ENCODE results near the gene ZNF764.

DNA sequence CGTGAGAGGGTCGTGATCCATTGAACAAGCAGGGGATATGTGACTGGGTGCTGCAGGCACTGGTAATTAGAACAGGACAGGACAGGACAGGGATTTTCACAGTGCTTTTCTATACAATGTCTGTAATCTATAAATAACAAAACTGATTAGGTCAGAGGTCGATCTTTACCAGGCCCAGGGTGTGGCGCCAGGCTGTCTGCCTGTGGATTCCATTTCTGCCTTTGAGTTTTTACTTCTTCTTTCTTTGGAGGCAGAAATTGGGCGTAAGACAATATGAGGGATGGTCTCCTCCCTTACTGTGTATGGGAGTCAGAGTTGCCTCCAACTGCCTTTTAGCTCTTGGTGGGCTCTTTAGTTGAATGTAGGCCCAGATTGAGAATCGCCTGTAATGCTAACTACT is 1.5 kb upstream of the ZNF764 start:
- TF ChIP-seq CTCF (IDR thresholded peaks at IDR 0.05) (no peak), POLR2AphosphoS5 (IDR thresholded peaks at IDR 0.05) (no peak)
